DOHH2 (cell line): ENCODE data around the gene STARD9.
A peak's percentile ranks its signal among the peaks of the same experiment; 100 is the strongest.

ENCODE experiments used
- CTCF ChIP-seq: fragments of 200-600 bp; sonication (generic); IDR thresholded peaks from one replicate; pipeline ENCODE4 v1.5.1; 2014; ENCODE audit warnings: antibody characterized with exemption, mild to moderate bottlenecking, low read depth, low read length; ENCODE audit not compliant: poor library complexity, severe bottlenecking
- EZH2phosphoT487 ChIP-seq: fragments of 200-600 bp; sonication (generic); IDR thresholded peaks from 2 replicates; pipeline ENCODE4 v1.6.1; 2017; ENCODE audit warnings: borderline replicate concordance, mild to moderate bottlenecking, antibody characterized with exemption, low read length, moderate library complexity, mixed read lengths

- TF ChIP-seq CTCF (peak; percentile 75), EZH2phosphoT487 (no peak)
Measured at GRCh38 chr15:42704492-42704926, 129.1 kb downstream of the STARD9 start.
